PFSK-1 (cell line): ENCODE results near the gene ARPC4.

ENCODE experiments used
- FOXP2 ChIP-seq: optimal IDR thresholded peaks from 2 replicates; pipeline ENCODE3; 2011; ENCODE audit warnings: borderline replicate concordance, control low read depth, inconsistent platforms; ENCODE audit not compliant: insufficient read depth; ENCODE audit errors: extremely low read length, extremely low read depth
- POLR2AphosphoS5 ChIP-seq: IDR thresholded peaks from 2 replicates; pipeline ENCODE4 v1.6.1; 2012; ENCODE audit warnings: low read depth, mild to moderate bottlenecking, control low read depth, low read length, moderate library complexity
- SIN3A ChIP-seq: IDR thresholded peaks from 2 replicates; pipeline ENCODE4 v1.6.1; 2012; ENCODE audit warnings: mild to moderate bottlenecking, low read length, moderate library complexity, borderline replicate concordance; ENCODE audit not compliant: insufficient read depth
- TAF1 ChIP-seq: IDR thresholded peaks from 2 replicates; pipeline ENCODE4 v1.6.1; 2012; ENCODE audit warnings: low read length, control low read depth, borderline replicate concordance; ENCODE audit not compliant: insufficient read depth
- TF ChIP-seq, protein P1 (sequence below), 2 experiments: IDR thresholded peaks; 2 replicates each; pipeline versions ENCODE4 v1.6.1 to v1.8.0; 2011 to 2012; ENCODE audit warnings: low read depth in 2 of 2, low read length in 2 of 2, control low read depth in 1 of 2, inconsistent platforms in 1 of 2, mild to moderate bottlenecking in 1 of 2, moderate library complexity in 1 of 2; ENCODE audit not compliant: insufficient read depth in 1 of 2

ARPC4 gene

GRCh38 chr3:9852528-9852927 is 59.6 kb downstream of the ARPC4 start:
- TF ChIP-seq SIN3A = no peak
- TF ChIP-seq TAF1 = no peak
- TF ChIP-seq FOXP2 = no peak
- TF ChIP-seq, protein P1, sequence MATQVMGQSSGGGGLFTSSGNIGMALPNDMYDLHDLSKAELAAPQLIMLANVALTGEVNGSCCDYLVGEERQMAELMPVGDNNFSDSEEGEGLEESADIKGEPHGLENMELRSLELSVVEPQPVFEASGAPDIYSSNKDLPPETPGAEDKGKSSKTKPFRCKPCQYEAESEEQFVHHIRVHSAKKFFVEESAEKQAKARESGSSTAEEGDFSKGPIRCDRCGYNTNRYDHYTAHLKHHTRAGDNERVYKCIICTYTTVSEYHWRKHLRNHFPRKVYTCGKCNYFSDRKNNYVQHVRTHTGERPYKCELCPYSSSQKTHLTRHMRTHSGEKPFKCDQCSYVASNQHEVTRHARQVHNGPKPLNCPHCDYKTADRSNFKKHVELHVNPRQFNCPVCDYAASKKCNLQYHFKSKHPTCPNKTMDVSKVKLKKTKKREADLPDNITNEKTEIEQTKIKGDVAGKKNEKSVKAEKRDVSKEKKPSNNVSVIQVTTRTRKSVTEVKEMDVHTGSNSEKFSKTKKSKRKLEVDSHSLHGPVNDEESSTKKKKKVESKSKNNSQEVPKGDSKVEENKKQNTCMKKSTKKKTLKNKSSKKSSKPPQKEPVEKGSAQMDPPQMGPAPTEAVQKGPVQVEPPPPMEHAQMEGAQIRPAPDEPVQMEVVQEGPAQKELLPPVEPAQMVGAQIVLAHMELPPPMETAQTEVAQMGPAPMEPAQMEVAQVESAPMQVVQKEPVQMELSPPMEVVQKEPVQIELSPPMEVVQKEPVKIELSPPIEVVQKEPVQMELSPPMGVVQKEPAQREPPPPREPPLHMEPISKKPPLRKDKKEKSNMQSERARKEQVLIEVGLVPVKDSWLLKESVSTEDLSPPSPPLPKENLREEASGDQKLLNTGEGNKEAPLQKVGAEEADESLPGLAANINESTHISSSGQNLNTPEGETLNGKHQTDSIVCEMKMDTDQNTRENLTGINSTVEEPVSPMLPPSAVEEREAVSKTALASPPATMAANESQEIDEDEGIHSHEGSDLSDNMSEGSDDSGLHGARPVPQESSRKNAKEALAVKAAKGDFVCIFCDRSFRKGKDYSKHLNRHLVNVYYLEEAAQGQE (IDR thresholded peaks at IDR 0.05; ENCODE audit: insufficient read depth in 1 of 2, low read depth in 2 of 2, low read length in 2 of 2) = no peak
- TF ChIP-seq POLR2AphosphoS5 = no peak

- TF ChIP-seq, protein P1 (IDR thresholded peaks at IDR 0.05; ENCODE audit: insufficient read depth in 1 of 2, low read depth in 2 of 2, low read length in 2 of 2) = no peak
- TF ChIP-seq SIN3A (no peak), FOXP2 (no peak), TAF1 (no peak), POLR2AphosphoS5 (no peak)
These were observed 62.7 kb downstream of the ARPC4 start for GRCh38 chr3:9855594-9855993.
